HG02798 (cell line): Measurements from ENCODE around the gene B4GALNT1.
"Not testable (repeated sequence)": the region's sequence is repeated elsewhere in the genome, so short reads cannot be mapped to it uniquely, and the experiment has no call there.

Source experiments
- ATAC-seq: cut with Tn5 transposase; IDR thresholded peaks from one replicate; pipeline ENCODE4 v1.9.1; 2021; ENCODE audit warnings: mild to moderate bottlenecking; ENCODE audit not compliant: unreplicated experiment, poor library complexity

B4GALNT1 gene

DNA sequence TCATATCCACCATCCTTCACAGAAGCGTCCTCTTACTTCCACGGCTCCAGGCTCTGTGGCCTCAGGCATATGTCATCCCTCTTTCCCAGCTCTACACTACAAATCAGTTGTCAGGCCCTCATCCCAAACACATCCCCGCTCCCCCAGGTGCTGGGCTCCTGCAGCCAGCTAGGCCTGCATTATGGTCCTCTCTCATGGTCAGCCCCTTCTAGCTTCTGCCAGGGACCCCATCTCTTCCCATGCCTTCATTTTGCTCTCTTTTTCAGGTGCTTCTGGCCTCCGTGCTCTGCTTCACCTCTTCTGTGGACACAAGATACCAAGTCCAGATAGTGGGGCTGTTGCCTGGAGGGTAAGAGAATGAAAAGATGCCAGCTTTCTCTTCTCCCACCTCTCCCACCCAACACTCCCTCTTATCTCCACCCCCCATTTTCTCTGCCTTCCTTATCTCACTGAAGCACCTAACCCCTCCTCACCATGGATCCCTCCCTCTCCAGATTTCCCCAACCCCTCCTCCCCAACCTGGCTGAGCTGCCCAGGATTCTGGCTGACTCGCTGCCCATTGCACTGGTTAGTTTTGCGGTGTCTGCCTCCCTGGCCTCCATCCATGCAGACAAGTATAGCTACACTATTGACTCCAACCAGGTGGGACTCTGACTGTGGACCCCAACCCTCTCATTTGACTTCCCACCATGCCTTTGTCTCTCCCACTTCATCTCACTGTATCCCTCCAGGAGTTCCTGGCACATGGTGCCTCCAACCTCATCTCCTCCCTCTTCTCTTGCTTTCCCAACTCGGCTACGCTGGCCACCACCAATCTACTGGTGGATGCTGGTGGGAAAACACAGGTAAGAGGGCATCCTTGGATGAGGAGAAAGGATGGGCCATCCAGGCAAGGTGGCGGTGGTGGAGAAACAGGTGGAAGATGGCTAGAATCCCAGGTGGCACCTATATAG is 10.4 kb downstream of the B4GALNT1 start:
- ATAC-seq = no peak

DNA sequence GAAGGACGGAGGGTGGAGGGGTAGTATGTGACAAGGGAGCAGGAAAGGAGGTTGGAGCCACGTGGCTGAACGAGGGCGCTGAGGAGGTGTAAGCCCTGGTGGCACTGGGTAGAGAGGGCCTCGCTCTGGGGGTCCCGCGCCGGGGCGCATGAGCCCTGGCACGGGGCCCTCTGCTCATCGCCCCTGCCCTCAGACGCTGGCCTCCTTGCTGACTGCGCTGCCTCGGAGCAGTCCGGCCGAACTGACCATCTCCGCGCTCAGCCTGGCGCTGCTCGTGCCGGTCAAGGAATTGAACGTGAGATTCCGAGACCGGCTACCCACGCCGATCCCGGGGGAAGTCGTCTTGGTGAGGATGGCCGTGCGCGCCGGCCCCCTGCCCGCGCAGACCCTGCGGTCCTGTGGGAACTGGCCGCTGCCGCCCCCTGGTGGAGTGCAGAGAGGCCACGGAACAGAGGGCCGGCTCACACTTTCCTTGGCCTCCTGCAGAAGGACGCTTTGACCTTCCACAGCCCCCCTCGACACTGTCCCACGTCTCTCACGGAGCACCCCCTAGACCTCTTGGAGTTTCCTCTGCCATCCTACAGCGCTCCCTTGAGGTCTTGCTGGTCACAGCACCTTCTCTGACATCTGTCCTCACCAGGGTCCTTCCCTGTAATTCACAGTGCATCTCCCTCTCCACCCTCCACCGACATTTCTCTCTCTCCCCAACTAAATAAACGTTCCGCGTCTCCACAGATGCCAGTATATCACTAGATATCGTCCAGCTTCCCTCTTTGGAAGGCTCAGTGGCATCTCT is 11.3 kb downstream of the B4GALNT1 start:
- ATAC-seq = peak; percentile 62

DNA sequence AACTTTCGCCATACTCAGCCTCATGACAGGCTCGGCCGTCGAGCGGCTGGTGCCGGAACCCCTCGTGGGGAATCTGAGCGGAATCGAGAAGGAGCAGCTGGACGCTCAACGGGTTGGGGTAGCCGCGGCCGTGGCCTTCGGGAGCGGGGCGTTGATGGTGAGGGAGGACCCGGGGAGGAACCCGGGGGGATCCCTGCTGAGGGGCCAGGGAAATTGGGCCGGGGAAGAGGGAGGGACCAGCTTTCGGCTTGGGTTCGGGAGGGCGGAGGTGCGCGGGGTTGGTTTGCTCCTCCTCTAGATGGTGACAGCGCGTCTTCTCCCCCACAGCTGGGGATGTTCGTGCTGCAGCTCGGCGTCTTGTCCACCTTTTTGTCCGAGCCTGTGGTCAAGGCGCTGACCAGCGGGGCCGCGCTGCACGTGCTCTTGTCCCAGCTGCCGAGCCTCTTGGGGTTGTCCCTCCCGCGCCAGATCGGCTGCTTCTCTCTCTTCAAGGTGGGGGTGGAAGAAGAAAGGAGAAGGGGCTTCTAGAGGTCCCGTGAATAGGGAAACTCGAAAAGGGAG is 12.0 kb downstream of the B4GALNT1 start:
- ATAC-seq = no peak

DNA sequence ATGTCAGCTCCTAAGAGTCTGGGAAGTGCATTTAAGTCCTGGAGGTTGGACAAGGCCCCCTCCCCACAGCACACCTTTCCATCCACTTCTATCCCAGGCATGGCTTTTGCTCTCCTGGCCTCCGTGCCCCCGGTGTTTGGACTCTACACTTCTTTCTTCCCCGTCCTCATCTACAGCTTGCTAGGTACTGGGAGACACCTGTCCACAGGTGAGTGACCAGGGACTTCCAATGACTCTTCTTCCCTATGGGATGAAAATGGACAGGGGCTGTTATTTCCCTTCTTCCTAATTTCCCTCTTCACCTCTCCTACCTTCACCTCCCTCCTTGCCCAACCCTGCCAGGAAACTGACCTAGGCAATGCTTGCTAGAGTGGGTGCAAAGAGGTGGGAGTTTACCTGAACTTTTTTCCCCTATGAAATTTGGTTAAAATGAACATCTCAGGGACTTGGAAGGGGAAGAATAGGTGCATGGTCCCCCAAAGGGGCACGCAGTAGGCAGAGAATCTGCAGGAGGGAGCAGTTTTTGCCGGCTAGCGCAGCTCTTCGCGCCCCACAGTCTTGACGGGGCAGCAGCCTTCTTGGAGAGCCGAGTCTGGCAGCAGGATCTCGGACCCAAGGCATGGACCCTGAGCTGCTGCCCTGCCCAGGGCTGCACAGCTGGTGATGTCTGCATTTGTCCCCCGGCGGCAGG is 12.6 kb downstream of the B4GALNT1 start:
- no peak for ATAC-seq

DNA sequence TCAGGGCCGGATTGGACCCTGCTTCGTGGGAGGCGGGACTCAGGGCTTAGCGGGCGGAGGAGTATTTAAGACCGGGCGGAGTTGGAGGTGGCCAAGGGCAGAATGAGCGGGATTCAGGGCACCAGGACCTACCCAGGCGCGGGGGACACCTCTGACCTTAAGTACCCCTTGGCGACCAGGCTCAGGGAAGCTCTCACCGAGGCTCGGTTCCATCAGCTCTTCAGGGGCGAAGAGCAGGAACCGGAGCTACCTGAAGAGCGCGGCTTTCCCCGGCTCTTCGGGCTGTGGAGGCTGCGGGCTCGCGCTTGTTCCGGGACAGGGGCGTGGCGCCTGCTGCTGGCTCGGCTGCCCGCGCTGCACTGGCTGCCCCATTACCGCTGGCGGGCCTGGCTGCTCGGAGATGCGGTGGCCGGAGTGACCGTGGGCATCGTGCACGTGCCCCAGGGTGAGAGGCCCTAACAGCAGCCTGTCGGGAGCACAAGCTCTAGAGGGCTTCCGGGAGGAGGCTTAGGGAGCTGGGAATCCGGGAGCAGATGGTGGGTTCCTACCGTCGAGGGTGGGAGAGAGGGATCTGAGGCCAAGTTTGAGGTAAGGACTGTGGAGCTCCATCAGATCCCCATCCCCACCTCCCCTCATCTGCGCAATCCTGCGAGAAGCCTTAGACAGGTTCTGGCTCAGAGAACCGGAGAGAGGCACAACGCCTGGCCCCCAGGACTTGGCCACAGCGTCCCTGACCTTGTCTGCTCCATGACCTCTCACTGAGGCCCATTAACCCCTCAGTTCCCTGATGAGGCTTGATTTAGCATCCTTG is 13.4 kb downstream of the B4GALNT1 start:
- no peak for ATAC-seq

DNA sequence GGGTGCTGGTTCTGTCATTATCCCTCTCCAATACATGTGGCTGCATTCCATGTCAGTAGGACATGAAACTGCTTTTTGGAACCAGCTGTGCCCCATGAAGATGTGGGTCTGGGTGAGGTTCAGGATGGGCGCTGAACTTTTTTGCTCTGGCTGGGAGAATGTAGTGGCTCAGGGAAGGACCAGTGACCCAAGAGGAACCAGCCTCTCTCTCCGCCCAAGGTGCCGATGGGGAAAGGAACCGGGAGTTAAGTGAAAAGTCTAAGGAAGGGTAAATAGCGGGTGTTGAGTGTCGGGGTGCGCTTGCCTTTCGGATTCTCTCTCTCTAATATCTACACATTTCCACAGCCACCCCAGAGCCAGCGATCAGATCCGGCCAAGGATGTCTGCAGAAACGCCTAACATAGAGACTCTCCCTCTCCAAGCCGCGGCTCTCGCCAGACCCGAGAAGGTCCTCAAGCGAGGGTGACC is 14.0 kb downstream of the B4GALNT1 start:
- no peak for ATAC-seq

DNA sequence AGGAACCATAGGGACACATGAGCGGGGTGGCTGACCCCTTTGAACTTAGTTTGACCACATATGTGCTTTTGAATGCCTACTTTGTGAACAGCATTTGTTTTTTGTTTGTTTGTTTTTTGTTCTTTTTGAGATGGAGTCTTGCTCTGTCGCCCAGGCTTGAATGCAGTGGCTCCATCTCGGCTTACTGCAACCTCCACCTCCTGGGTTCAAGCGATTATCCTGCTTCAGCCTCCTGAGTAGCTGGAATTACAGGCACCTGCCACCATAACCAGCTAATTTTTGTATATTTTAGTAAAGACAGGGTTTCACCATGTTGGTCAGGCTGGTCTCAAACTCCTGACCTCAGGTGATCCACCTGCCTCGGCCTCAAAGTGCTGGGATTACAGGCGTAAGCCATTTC is 14.6 kb downstream of the B4GALNT1 start:
- not testable (repeated sequence) for ATAC-seq

DNA sequence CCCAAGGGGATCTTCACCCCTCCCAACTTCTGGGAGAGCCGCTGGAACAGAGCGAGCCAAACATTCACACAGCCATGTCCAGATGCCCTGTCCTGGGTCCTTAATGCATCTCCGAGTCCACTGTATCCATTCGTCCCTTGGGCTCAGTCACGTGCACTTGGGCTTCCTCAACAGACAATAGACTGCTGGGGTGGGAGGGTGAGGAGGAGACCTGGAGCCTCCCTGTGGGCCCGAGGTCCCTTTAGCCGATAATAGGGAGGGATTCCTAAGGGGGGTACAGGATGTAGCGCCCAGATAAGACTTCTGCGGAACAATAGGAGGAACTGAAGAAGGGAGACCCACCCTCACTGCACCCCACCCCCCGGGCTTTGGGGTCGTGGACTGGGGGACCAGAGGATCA is 15.1 kb downstream of the B4GALNT1 start:
- ATAC-seq = no peak

DNA sequence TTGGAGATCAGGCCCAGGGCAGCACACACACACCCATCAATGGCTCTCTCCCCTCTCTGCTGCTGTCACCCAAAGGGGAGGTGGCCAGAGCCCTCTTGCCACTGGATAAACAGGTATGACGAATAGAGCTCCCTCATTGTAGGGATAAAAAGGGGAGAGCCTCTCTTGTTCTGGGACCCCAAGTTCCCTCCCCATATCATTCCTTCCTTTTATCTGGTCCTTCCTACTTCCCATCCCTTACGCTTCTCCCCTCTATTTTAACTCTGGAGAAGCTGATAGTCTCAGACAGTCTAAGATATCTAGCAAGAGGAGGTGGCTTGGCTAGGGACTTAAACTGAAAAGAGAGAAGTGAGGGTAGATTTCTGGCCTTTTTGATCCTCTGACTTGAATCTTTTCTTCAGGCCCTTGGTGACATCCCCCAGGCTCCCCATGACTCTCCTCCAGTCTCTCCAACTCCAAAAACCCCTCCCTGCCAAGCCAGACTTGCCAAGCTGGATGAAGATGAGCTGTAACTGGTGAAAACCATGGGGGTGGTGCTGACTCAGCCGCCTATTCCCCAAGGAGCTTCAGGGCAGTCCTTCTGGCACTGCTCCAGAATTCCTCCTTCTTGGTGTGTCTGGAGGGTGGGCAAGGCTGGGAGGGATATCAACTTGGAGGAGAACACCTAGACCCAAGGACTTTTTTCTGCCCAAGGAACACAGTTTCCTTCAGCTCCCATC is 16.5 kb downstream of the B4GALNT1 start:
- no peak for ATAC-seq

DNA sequence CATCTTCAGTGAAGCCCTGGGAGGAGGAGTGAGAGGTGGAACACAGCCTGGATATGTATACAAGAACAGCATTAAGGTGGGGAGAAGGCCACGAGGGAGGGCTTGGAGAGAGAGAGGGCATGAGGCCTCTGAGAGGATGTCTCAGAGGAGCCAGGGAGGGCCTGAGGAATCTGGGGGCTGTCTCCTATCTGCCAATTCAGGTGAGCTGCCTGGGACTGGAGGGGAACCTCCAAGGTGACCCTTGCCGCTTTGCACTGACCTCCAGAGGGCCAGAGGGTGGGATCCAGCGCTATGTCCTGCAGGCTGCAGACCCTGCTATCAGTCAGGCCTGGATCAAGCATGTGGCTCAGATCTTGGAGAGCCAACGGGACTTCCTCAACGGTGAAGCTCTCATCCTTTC is 17.4 kb downstream of the B4GALNT1 start:
- no peak for ATAC-seq

DNA sequence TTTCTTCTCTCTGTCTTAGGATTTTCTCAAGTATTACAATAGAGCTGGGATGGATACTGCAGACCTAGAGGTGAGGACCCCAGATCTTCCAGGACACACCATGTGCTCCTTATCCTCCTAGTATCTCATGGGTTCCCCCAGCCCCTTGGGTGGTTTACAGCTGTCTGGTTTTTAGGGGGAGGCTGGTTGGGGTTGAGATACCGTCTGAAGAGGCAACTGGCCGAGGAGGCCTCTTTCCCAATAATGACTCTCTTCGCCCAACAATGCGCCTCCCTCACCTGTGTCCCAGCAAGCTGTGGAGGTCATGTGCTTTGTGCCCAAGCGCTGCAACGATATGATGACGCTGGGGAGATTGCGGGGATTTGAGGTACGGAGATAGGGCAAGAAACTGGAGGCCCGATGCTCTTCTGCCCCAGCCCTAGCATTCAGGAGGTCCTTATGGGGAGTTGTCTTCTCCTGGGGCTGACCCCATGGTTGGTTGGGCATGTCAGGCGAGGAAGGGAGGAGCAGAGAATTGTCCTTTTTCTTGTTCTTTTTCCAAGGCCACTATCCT is 18.0 kb downstream of the B4GALNT1 start:
- ATAC-seq = no peak

DNA sequence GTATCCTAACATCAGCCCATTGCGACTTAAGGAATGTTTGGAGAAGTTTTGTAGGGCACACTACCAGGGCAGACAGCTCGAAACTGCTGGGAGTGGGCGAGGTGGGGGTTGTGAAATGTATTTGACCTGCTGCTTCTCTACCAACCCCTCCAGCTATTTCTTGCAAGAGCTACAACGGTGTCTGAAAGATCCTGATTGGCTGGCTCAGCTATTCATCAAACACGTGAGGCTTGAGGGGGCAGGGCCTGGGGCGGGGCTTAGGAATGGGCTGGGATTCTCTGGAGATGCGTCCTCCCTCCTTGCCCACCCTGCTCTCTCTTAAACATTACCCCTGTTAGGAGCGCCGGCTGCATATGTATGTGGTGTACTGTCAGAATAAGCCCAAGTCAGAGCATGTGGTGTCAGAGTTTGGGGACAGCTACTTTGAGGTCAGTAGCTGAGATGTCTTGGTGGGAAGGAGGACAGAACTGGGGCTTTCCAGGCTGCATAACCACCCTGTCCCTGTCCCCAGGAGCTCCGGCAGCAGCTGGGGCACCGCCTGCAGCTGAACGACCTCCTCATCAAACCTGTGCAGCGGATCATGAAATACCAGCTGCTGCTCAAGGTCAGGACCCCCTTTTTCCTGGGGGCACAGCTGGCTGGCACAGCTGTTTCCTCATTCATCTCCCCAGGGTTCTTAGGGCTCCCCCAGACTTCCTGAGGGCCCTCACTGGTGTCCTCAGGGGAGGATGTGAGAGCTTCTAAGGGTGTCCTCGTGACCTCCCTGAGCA is 18.6 kb downstream of the B4GALNT1 start:
- ATAC-seq = peak; percentile 74

DNA sequence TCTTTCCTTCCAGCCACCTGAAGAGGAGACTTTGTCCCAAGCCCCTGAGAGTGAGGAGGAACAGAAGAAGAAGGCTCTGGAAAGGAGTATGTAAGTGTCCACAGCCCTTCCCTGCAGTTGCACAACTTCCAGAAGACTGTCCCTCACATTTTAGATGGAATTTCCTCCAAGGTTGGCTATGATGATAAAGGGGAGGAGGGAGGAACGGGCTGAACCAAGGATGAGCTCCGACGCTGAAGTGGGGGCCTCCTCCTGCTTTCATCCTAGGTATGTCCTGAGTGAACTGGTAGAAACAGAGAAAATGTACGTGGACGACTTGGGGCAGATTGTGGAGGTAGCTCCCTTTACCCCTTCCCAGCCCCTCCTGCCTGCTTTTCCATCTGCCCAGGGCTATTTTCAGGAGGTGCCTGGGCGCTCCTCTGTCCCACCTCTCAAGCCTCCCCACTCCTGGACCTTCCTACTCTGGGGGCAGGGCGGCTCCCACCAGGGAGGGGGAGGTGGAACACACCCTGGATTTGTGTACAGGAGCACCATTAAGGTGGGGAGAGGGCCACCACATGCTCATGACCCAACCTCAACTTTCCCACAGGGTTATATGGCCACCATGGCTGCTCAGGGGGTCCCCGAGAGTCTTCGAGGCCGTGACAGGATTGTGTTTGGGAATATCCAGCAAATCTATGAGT is 19.4 kb downstream of the B4GALNT1 start:
- no peak for ATAC-seq

DNA sequence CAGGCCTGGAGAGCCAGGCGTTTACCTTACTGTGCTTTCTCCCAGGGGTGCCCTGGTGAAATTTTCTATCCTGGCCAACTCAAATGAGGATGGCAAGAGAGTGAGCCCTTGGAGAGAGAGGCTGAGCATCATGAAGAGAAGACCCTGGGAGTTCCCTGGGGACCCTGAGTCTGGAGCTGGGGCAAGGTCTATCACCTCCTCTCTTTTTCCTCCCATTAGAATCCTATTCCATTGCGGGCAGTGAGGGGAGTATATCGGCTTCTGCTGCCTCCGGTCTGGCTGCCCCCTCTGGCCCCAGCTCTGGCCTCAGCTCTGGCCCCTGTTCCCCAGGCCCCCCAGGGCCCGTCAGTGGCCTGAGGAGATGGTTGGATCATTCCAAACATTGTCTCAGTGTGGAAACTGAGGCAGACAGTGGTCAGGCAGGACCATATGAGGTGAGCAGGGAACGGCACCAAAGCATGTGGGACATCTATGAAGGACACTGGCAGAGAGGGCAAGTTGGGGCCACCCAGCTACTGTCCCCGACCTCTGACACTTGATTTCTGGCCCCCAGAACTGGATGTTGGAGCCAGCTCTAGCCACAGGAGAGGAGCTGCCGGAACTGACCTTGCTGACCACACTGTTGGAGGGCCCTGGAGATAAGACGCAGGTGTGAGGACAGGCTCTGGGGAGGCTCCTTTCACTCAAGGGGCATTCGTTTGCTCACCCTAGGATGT is 20.1 kb downstream of the B4GALNT1 start:
- ATAC-seq = no peak

DNA sequence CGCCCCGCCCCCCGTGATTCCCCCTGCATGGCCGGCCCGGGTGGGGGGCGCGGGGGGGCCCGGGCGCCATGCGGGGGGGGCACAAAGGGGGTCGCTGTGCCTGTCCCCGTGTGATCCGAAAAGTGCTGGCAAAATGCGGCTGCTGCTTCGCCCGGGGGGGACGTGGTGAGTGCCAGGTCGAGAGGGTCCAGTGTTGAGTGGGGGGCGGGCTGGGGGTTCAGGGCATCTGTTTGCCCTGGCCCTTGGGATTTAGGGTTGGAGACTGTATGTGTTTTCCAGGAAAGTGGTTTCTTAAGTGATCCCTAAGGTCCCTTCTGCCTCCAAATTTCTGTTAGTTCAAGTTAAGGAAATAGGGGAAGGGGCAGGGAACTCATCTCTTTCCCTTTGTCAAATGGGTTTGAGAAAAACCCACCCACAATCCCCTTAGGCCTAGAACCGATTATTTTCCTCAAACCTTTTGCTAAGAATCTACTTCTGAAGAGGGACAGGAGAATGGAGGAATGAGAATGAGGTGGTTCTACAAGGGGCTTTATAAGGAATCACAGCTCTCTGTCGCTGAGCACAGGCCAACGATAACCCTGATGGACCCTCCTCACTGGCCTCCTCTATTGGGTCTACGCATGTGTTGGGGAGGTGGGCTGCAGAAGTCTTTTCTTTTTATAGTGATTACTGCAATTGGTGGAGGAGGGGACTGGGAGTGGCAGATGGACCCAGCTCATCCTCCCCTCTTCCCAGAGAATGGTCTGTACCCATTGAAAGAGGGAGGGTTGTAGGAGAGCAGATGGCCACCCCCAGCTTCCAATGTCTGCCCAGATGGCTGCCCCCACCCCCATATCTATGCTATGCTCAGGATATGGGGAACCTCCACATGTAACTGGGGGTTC is 20.9 kb downstream of the B4GALNT1 start:
- no peak for ATAC-seq
